IMR-90 (cell line): ENCODE results near the gene RYR1. TPM values are rescaled to one million over a fixed set of nuclear protein-coding genes. Genes with fewer than 3 reads are reported as not detected.

Experiments used
- ATAC-seq: fragments of 200-7000 bp; cut with Tn5 transposase; 2 replicates; pipeline ENCODE4 v1.9.1; 2020; ENCODE audit warnings: low read depth, mild to moderate bottlenecking, moderate library complexity
- BruUV-seq: library from RNA; stranded (reverse); fragments of 400-500 nt; replicated peaks from 2 replicates; lab custom pipeline; 2021; lab: Mats Ljungman, UMichigan
- CTCF ChIA-PET: fragments of 300-600 bp; formaldehyde crosslinking; extraction: SDS; loops from one replicate; lab custom pipeline; 2021; ENCODE audit warnings: antibody characterized with exemption; lab: Yijun Ruan, JAX
- POLR2A ChIA-PET: fragments of 300-600 bp; sonication (Branson Sonifier 250); formaldehyde crosslinking; loops from one replicate; lab custom pipeline; 2022; ENCODE audit warnings: antibody characterized with exemption; ENCODE audit not compliant: unreplicated experiment; lab: Charles Lee
- DNase-seq: peaks from one replicate; pipeline ENCODE4 v3.0.0; 2013
- H2AFZ ChIP-seq: replicated peaks from 2 replicates; pipeline ENCODE3; 2013; ENCODE audit warnings: low read length, mild to moderate bottlenecking; ENCODE audit not compliant: poor library complexity
- H2AK5ac ChIP-seq: 2 replicates; pipeline ENCODE4 v1.6.1; 2013; ENCODE audit warnings: low read depth, low read length, inconsistent platforms
- H2AK9ac ChIP-seq: replicated peaks from 2 replicates; pipeline ENCODE3; 2013; ENCODE audit warnings: mild to moderate bottlenecking, low read depth, low read length, moderate library complexity; ENCODE audit not compliant: poor library complexity
- H2BK120ac ChIP-seq: 2 replicates; pipeline ENCODE4 v1.6.1; 2013; ENCODE audit warnings: low read depth, low read length, inconsistent platforms
- H2BK15ac ChIP-seq: 3 replicates; pipeline ENCODE4 v1.6.1; 2013; ENCODE audit warnings: low read depth, low read length, inconsistent platforms
- H2BK20ac ChIP-seq: 2 replicates; pipeline ENCODE4 v1.6.1; 2013; ENCODE audit warnings: low read depth, mild to moderate bottlenecking, inconsistent platforms, low read length, moderate library complexity
- H2BK5ac ChIP-seq: 2 replicates; pipeline ENCODE4 v1.6.1; 2013; ENCODE audit warnings: mild to moderate bottlenecking, low read depth, low read length, inconsistent platforms; ENCODE audit not compliant: poor library complexity, severe bottlenecking
- H3K14ac ChIP-seq: replicated peaks from 2 replicates; pipeline ENCODE4 v1.6.1; 2013; ENCODE audit warnings: low read depth, low read length, inconsistent platforms
- H3K18ac ChIP-seq: 2 replicates; pipeline ENCODE4 v1.6.1; 2013; ENCODE audit warnings: low read depth, low read length, control low read depth
- H3K23ac ChIP-seq: 2 replicates; pipeline ENCODE4 v1.6.1; 2013; ENCODE audit warnings: low read depth, low read length, inconsistent platforms
- H3K27ac ChIP-seq: 2 replicates; pipeline ENCODE4 v1.5.1; 2013; ENCODE audit warnings: mild to moderate bottlenecking, control low read depth, low read length; ENCODE audit not compliant: insufficient read depth
- H3K27me3 ChIP-seq: 2 replicates; pipeline ENCODE4 v1.6.1; 2013; ENCODE audit warnings: low read length; ENCODE audit not compliant: control insufficient read depth, insufficient read depth
- H3K36me3 ChIP-seq: 2 replicates; pipeline ENCODE4 v1.6.1; 2013; ENCODE audit warnings: low read length, mixed read lengths; ENCODE audit not compliant: control insufficient read depth, insufficient read depth
- H3K4ac ChIP-seq: 2 replicates; pipeline ENCODE4 v1.6.1; 2013; ENCODE audit warnings: low read depth, low read length, inconsistent platforms
- H3K4me1 ChIP-seq: 2 replicates; pipeline ENCODE4 v1.6.1; 2013; ENCODE audit warnings: low read length, mixed read lengths; ENCODE audit not compliant: control insufficient read depth, insufficient read depth
- H3K4me2 ChIP-seq: 2 replicates; pipeline ENCODE4 v1.6.1; 2013; ENCODE audit warnings: low read depth, mild to moderate bottlenecking, control low read depth, low read length, moderate library complexity
- H3K4me3 ChIP-seq: 2 replicates; pipeline ENCODE4 v1.5.1; 2013; ENCODE audit warnings: low read depth, mild to moderate bottlenecking, control low read depth, low read length, moderate library complexity; ENCODE audit not compliant: insufficient read depth
- H3K56ac ChIP-seq: 2 replicates; pipeline ENCODE4 v1.6.1; 2013; ENCODE audit warnings: low read length, inconsistent platforms; ENCODE audit not compliant: insufficient read depth; ENCODE audit errors: extremely low read depth
- H3K79me1 ChIP-seq, 2 experiments: 2 replicates each; pipeline ENCODE4 v1.6.1; 2013; ENCODE audit warnings: low read length in 2 of 2, inconsistent platforms in 1 of 2, low read depth in 1 of 2
- H3K9ac ChIP-seq: 2 replicates; pipeline ENCODE4 v1.6.1; 2013; ENCODE audit warnings: low read depth, low read length, control low read depth
- H3K9me1 ChIP-seq: 2 replicates; pipeline ENCODE4 v1.6.1; 2013; ENCODE audit warnings: low read length, inconsistent platforms; ENCODE audit not compliant: insufficient read depth
- H3K9me3 ChIP-seq: 2 replicates; pipeline ENCODE4 v1.6.1; 2013; ENCODE audit warnings: low read length; ENCODE audit not compliant: control insufficient read depth, insufficient read depth
- H4K20me1 ChIP-seq: 2 replicates; pipeline ENCODE4 v1.6.1; 2013; ENCODE audit warnings: low read length, inconsistent platforms; ENCODE audit not compliant: insufficient read depth
- H4K5ac ChIP-seq: 2 replicates; pipeline ENCODE4 v1.6.1; 2013; ENCODE audit warnings: mild to moderate bottlenecking, low read depth, low read length, control low read depth
- H4K8ac ChIP-seq, 2 experiments: 2 replicates each; pipeline ENCODE4 v1.6.1; 2013; ENCODE audit warnings: low read depth in 2 of 2, low read length in 2 of 2, control low read depth in 1 of 2, inconsistent platforms in 1 of 2
- H4K91ac ChIP-seq: 2 replicates; pipeline ENCODE4 v1.6.1; 2013; ENCODE audit warnings: low read depth, low read length, inconsistent platforms; ENCODE audit not compliant: insufficient read depth
- BHLHE40 ChIP-seq: fragments of 150-350 bp; IDR thresholded peaks from 2 replicates; pipeline ENCODE4 v1.6.1; 2016; ENCODE audit warnings: mild to moderate bottlenecking, low read depth, low read length
- CEBPB ChIP-seq: IDR thresholded peaks from 2 replicates; pipeline ENCODE4 v1.6.1; 2012; ENCODE audit warnings: low read depth, low read length, improper control_type of control experiment
- CHD1 ChIP-seq: IDR thresholded peaks from 2 replicates; pipeline ENCODE4 v1.6.1; 2012; ENCODE audit warnings: low read depth, low read length, improper control_type of control experiment
- CTCF ChIP-seq: conservative IDR thresholded peaks from 2 replicates; pipeline ENCODE4 v1.5.1; 2012; ENCODE audit warnings: mild to moderate bottlenecking, low read depth, low read length, improper control_type of control experiment
- ELK1 ChIP-seq: fragments of 150-350 bp; IDR thresholded peaks from 2 replicates; pipeline ENCODE4 v1.6.1; 2016; ENCODE audit warnings: low read depth, mild to moderate bottlenecking, low read length, moderate library complexity, borderline replicate concordance
- FOS ChIP-seq: fragments of 150-350 bp; IDR thresholded peaks from 2 replicates; pipeline ENCODE4 v1.6.1; 2016; ENCODE audit warnings: low read depth, low read length
- MAFK ChIP-seq: IDR thresholded peaks from 2 replicates; pipeline ENCODE4 v1.6.1; 2012; ENCODE audit warnings: low read depth, low read length, improper control_type of control experiment
- MAZ ChIP-seq: IDR thresholded peaks from 2 replicates; pipeline ENCODE4 v1.6.1; 2012; ENCODE audit warnings: low read depth, mild to moderate bottlenecking, low read length, improper control_type of control experiment, moderate library complexity, borderline replicate concordance
- MXI1 ChIP-seq: IDR thresholded peaks from 2 replicates; pipeline ENCODE4 v1.6.1; 2012; ENCODE audit warnings: low read depth, mild to moderate bottlenecking, low read length, moderate library complexity, borderline replicate concordance
- NFE2L2 ChIP-seq: fragments of 150-350 bp; IDR thresholded peaks from 2 replicates; pipeline ENCODE4 v1.6.1; 2016; ENCODE audit warnings: low read depth, mild to moderate bottlenecking, low read length
- POLR2A ChIP-seq: IDR thresholded peaks from 2 replicates; pipeline ENCODE4 v1.6.1; 2012; ENCODE audit warnings: mild to moderate bottlenecking, low read depth, low read length
- RAD21 ChIP-seq: IDR thresholded peaks from 2 replicates; pipeline ENCODE4 v1.6.1; 2012; ENCODE audit warnings: low read length, improper control_type of control experiment
- RCOR1 ChIP-seq: IDR thresholded peaks from 2 replicates; pipeline ENCODE4 v1.6.1; 2012; ENCODE audit warnings: mild to moderate bottlenecking, low read length, improper control_type of control experiment; ENCODE audit not compliant: insufficient replicate concordance
- RFX5 ChIP-seq: IDR thresholded peaks from 2 replicates; pipeline ENCODE4 v1.8.0; 2012; ENCODE audit warnings: low read depth, mild to moderate bottlenecking, low read length, moderate library complexity
- SMC3 ChIP-seq: fragments of 150-350 bp; IDR thresholded peaks from 2 replicates; pipeline ENCODE4 v1.6.1; 2016; ENCODE audit warnings: low read depth, mild to moderate bottlenecking, antibody characterized with exemption, low read length, moderate library complexity
- WGBS, 2 experiments: methylation state at CpG; one replicate each; pipeline versions ENCODE4 v1.1.5 to v1.1.7; 2013; ENCODE audit warnings: missing lambda C conversion rate in 2 of 2; ENCODE audit not compliant: insufficient read length in 1 of 2; ENCODE audit errors: extremely low coverage in 2 of 2; 5-methylcytosine and 5-hydroxymethylcytosine counted together
- dilution Hi-C: fragments of 300-500 bp; cut with HindIII; formaldehyde crosslinking; loops from one replicate; pipeline ENCODE4 v1.14.3; 2018; ENCODE audit warnings: low sequenced_read_pairs; ENCODE audit not compliant: unreplicated experiment
- in situ Hi-C: fragments of 300-500 bp; cut with MboI; formaldehyde crosslinking; loops from 3 replicates; pipeline ENCODE4 v1.14.3; 2019; ENCODE audit warnings: low sequenced_read_pairs, inconsistent platforms, mixed read lengths
- intact Hi-C: fragments of 100-400 bp; cut with micrococcal nuclease; formaldehyde crosslinking; loops from 2 replicates; pipeline ENCODE4 v1.10.0; 2022
- polyA plus RNA-seq, 3 experiments: library from polyadenylated mRNA; depleted of rRNA; stranded (reverse); fragments of >200 nt; gene quantifications; 2 replicates each; pipeline ENCODE4 v1.2.3, GENCODE V29; 2012; ENCODE audit warnings: low replicate concordance in 1 of 3
- total RNA-seq: library from RNA; depleted of rRNA; stranded (reverse); fragments of >200 nt; gene quantifications from 2 replicates; pipeline ENCODE4 v1.2.3, GENCODE V29; 2012
- TF ChIP-seq, protein P1 (sequence below): fragments of 150-350 bp; IDR thresholded peaks from 2 replicates; pipeline ENCODE4 v1.6.1; 2017; ENCODE audit warnings: mild to moderate bottlenecking, antibody characterized with exemption, low read length, low read depth

RYR1 gene
- total and polyA plus RNA-seq, 2 of the 4 experiments (the other 2 are of a cell fraction) = not detected

DNA sequence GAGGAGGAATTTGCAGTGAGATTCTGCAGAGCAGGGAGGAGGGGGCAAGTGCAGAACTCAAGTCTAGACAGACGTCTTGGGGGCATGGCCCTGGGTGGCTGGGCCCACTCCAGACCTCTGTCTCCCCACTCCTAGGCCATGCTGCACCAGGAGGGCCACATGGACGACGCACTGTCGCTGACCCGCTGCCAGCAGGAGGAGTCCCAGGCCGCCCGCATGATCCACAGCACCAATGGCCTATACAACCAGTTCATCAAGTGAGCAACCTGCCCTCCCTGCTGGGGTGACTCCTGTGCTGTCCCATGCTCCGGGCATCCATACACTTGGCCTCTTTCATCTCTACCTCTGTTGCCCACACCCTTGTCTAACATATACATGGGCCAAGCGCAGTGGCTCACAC is 18.1 kb downstream of the RYR1 start:
- CTCF ChIA-PET = no interaction called here
- POLR2A ChIA-PET = no interaction called here
- BruUV-seq = no TSS peak

More for the DNA sequence above, 18.1 kb downstream of the RYR1 start:
- Histone ChIP-seq H3K27me3 (peaks cover 3% of the 10 kb centered on the region; the same call in 1 of the 2 replicates), H3K9me3 (no peaks in the 10 kb centered on the region), H3K79me1 (no peaks in the 10 kb centered on the region), H2AK9ac (no peak overlapping the region), H3K56ac (no peak overlapping the region), H2BK15ac (no peak overlapping the region), H2BK20ac (no peak overlapping the region), H2BK5ac (no peak overlapping the region), H3K36me3 (no peaks in the 10 kb centered on the region), H3K9ac (no peak overlapping the region), H3K4me2 (no peak overlapping the region), H3K27ac (no peak overlapping the region), H3K9me1 (no peaks in the 10 kb centered on the region), H2BK120ac (no peak overlapping the region), H2AK5ac (no peak overlapping the region), H3K4me3 (no peak overlapping the region), H4K20me1 (no peaks in the 10 kb centered on the region), H3K14ac (no peak overlapping the region), H3K18ac (no peak overlapping the region), H3K23ac (no peak overlapping the region), H4K8ac (no peak overlapping the region), H4K5ac (no peak overlapping the region), H4K91ac (no peak overlapping the region), H3K4me1 (no peaks in the 10 kb centered on the region), H3K4ac (no peak overlapping the region), H2AFZ (no peak overlapping the region)
- no peak for DNase-seq
- TF ChIP-seq MXI1 = no peak
- TF ChIP-seq RAD21 = no peak
- TF ChIP-seq CHD1 = no peak
- TF ChIP-seq MAFK = no peak
- no peak for TF ChIP-seq RFX5
- no peak for TF ChIP-seq ELK1
- TF ChIP-seq MAZ = no peak
- no peak for TF ChIP-seq POLR2A
- TF ChIP-seq, protein P1, sequence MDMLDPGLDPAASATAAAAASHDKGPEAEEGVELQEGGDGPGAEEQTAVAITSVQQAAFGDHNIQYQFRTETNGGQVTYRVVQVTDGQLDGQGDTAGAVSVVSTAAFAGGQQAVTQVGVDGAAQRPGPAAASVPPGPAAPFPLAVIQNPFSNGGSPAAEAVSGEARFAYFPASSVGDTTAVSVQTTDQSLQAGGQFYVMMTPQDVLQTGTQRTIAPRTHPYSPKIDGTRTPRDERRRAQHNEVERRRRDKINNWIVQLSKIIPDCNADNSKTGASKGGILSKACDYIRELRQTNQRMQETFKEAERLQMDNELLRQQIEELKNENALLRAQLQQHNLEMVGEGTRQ = no peak
- no peak for TF ChIP-seq NFE2L2
- no peak for TF ChIP-seq BHLHE40
- no peak for TF ChIP-seq CEBPB
- TF ChIP-seq RCOR1 = no peak
- no peak for TF ChIP-seq SMC3
- TF ChIP-seq FOS = no peak
- TF ChIP-seq CTCF = no peak
- no peak for ATAC-seq
- dilution Hi-C loops (no loop called here), in situ Hi-C loops (loop anchor here (25.0 kb wide), 1 partner anchor 761 kb away; the partner anchor contains the start of gene SYCN), intact Hi-C loops (no loop called here)
- WGBS, 2 experiments = 86% methylated on average over 2 of the region's 9 CpGs; no CpG with 5 or more reads in 1 of the 2 experiments
